Stimulated activated CD8-positive, alpha-beta memory T cell treated with anti-CD3 and anti-CD28 coated beads, Interleukin-7, amount 100 ng/mL, for 24 hours (primary cell): ENCODE measurements around the gene FAM174A.
"Not testable (repeated sequence)": the region's sequence is repeated elsewhere in the genome, so short reads cannot be mapped to it uniquely, and the experiment has no call there.

Experiments
- DNase-seq: peaks from one replicate; pipeline ENCODE4 v3.0.0-alpha.2; 2020; ENCODE audit warnings: low read depth

The FAM174A gene

GRCh38 chr5:100576217-100576751, 41.1 kb downstream of the FAM174A start:
- no peak for DNase-seq

DNA sequence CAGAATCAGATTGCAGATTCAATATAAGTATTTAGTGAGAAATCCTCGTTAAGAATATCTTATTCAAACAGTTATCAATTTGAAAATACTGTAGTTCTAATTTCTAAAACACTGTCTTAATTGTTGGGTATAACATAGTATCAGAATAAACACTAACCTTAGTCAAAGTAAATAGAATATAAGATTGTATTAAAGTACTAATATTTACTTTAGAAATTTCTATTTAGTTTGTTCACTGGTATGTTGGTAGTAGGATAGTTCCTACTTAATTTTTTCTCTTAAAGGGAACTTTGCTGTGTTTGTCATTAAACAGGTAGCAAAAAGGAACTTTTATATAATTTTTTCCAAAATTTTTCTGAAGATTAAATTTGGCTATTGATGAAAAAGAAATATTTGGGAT, 42.3 kb downstream of the FAM174A start:
- DNase-seq: no peak

- no peak for DNase-seq
Measured at GRCh38 chr5:100584069-100584468, 48.9 kb downstream of the FAM174A start.

DNA sequence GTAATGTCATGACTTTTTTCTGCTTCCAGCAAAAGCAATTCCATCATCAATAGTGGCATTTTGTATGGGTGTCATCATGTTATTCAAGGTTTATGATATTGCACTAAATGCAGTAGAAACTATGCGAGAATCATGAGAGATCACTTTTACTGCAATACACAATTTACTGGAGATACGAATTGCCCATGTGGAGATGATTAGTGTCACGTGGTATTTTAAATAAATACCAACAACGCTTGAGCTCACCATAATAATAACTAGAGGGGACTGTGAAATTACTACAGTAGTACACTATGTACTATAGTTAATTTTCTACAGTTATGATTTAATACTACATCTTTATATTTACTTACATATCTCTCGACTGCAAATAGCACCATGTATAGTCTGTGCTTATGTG, 49.7 kb downstream of the FAM174A start:
- DNase-seq: no peak

- no peak for DNase-seq
Measured at GRCh38 chr5:100590867-100591266, 55.7 kb downstream of the FAM174A start.

DNA sequence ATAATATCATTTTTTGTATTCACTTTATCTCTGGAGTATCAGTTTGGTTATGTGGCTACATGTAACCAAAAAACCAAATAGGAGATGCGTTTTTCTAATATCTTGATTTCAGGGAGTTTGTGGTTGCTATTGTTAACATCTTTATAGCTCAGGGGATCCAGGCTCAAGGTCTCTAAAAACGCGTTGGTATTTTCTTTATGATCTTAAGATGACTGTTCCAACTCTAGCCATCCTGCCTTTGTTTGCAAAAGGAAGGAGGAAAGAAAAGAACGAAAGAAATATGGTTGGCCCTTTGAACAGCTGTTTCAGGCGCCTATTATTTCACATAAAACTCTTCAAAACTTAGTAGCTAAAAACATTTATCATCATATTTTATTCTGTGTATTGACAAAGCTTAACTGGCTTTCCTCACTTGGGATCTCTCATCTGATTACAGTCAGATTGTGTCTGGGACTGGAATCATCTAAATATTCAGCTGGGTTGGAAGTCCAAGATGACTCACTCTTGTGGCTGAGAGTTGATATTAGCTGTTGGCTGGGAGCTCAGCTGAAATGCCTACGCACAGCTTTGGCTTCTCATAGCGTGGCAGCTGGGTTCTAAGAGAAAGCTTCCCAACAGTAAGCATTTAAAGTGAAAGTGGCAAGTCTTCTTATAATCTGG, 60.1 kb downstream of the FAM174A start:
- no peak for DNase-seq

DNA sequence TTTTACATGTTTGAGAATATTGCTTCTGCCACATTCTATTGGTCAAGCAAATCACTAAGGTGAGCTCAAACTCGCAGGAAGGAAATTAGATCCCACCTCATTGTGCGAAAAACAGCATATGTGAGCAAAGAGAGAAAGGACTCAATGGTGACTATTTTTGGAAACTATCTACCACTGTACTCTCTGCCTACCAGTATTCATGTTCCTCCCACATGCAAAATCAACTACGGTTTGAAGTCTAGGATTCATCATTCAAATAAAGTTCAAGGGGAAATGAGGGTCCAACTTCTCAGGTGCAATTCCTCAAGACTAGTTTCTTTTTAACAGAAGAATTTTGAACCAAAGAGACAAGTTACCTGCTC, 60.6 kb downstream of the FAM174A start:
- no peak for DNase-seq

GRCh38 chr5:100598446-100598845, 63.3 kb downstream of the FAM174A start:
- no peak for DNase-seq

- DNase-seq: no peak
Measured at GRCh38 chr5:100600298-100600994, 65.3 kb downstream of the FAM174A start.

DNA sequence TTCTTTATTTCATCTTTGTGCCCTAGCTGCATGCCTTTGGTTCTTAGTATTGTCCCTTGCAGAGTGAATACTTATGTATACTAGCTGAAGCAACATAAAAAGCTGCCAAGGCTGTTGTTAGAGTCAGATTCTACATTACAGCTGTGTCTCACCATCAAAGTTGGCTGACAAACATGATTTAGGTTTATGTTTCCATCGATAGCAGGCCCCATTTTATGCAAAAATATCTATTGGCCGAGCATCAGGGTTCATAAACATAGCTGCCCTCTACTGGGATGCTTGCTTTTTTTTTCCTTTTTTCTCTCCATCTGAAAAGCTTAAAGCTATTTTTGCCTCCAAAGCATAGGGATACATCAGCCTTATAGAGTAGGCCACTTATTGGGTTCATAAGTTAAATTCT, 68.0 kb downstream of the FAM174A start:
- DNase-seq: no peak

- DNase-seq: not testable (repeated sequence)
Measured at GRCh38 chr5:100604021-100604420, 68.8 kb downstream of the FAM174A start.

DNA sequence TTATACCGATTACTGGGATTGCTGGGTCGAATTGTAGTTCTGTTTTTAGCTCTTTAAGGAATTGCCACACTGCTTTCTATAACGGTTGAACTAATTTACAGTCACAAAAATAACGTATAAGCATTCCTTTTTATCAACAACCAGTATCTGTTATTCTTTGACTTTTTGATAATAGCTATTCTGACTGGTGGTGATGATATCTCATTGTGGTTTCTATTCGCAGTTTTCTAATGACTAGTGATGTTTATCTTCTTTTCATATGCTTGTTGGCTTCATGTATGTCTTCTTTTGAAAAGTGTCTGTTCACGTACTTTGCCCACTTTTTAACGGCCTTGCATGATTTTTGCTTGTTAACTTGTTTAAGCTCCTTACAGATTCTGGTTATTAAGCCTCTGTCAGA, 74.4 kb downstream of the FAM174A start:
- DNase-seq: no peak

DNA sequence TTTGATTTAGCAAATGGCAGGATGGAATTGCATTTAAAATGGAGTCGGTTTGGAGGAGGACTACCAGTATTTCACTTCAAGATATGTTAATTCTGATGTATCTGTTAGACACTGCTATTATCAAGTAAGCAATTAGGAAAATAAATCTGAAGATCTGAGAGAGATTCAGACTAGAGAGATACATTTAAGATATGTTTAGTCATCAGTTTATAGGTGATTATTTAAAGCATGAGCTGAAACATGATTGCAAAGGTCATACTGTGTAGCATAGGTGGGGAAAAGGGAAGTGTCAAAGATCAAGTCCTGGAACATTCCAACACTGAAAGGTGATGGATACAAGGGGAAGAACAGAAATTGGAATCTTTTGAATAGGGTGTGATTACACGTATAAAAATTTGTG, 79.1 kb downstream of the FAM174A start:
- no peak for DNase-seq

DNA sequence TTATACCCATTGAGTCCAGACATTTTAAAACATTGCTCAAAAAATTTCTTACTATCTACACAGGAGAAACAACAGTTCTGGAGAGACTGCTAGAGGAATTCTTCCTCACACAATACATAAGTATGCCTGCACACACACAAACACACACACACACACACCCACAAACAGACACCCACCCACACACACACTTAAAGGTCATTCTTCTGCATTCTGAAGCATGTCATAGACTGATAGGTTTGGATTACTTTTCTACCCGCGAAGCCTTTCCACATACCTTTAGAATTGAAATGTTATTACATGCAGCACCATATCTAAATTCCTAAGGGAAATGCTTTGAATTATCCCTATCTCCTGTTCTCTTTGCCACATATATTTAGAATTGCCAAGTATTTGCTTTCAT, 80.2 kb downstream of the FAM174A start:
- no peak for DNase-seq

- no peak for DNase-seq
Measured at GRCh38 chr5:100616291-100616690, 81.1 kb downstream of the FAM174A start.

GRCh38 chr5:100616981-100617380, 81.8 kb downstream of the FAM174A start:
- DNase-seq: no peak

DNA sequence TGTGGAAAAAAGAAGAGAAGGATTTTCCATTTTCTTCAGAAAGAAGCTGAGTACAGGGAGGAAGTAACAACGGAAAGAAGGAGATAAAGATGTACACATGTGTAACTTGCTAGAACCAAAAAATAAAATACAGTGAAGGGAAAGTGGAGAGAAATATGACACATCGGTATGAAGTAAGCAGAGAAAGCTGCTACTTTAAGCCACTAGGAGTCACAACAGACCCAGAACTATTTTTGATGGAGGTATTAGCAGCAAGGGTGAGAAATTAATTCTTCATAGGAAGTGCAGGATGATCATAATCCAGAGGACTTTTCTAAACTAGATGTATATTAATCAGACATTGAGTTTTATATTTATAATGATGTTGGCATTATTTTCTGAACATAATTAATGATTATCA, 88.5 kb downstream of the FAM174A start:
- DNase-seq: no peak

- no peak for DNase-seq
Measured at GRCh38 chr5:100634937-100635534, 99.9 kb downstream of the FAM174A start.
